HK-2 (cell line): ENCODE data around the gene ADCK2.
"Not testable (repeated sequence)": the region's sequence is repeated elsewhere in the genome, so short reads cannot be mapped to it uniquely, and the experiment has no call there.

Experiments
- DNase-seq: peaks from one replicate; pipeline ENCODE4 v3.0.0-alpha.2; 2018; ENCODE audit not compliant: unreplicated experiment

Gene ADCK2, protein sequence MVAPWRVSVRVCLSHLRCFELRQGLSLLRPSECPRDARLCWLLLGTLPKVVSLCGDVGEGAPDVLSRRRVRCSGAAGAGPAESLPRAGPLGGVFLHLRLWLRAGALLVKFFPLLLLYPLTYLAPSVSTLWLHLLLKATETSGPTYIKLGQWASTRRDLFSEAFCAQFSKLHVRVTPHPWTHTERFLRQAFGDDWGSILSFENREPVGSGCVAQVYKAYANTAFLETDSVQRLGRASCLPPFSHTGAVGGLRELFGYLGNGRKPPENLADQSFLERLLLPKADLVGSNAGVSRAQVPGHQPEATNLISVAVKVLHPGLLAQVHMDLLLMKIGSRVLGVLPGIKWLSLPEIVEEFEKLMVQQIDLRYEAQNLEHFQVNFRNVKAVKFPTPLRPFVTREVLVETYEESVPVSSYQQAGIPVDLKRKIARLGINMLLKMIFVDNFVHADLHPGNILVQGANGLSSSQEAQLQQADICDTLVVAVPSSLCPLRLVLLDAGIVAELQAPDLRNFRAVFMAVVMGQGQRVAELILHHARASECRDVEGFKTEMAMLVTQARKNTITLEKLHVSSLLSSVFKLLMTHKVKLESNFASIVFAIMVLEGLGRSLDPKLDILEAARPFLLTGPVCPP

DNA sequence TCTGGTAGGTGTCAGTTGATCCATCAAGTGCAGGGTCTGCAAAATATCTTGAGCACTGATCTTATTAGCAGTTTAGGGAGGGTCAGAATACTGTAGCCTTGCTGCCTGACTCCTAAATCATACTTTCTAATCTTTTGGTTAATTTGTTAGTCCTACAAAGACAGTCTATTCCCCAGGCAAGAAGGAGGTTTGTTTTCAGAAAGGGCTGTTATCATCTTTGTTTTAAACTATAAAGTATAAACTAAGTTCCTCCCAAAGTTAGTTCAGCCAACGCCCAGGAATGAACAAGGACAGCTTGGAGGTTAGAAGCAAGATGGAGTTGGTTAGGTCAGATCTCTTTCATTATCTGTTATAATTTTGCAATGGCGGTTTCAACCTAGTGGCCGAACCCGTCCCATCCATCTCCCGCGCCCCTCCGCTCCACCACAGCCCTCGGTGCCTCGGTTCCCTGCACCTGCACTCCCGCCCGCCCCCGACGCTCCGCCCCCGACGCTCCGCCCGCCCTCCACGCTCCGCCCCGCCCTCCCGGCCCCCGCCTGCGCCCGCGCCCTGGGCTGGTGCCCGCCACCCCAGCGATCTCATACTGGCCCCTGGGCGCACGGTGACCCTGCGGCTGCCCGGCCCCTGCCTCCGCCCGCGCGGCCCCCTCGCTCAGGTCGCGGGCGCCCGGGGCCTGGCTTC, at the start of gene ADCK2:
Gene ADCK2 (plus strand): TSS at position 564 of the 681 bp plus-strand sequence. CDS start 386 bp downstream, outside the sequence.
- DNase-seq = peak; percentile 58

DNA sequence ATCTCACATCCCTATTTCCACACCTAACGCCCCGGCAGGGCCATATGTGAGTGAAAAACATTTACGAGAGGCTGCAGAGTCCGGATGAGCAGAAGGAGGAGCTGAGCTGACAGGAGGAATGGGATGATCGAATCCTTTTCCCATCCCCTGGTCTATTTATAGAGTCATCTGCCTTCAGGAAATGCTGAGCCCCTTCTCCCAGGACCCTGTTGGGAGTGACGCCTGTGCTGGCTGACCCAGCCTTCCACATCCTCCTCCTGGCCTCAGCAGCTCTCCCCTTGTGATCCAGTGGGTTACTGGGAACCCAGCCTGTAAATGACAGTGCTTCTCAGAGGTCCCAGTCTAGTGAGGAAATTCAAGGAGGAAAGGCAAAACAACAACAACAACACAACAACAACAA, 48.8 kb upstream of the ADCK2 start:
- no peak for DNase-seq

DNA sequence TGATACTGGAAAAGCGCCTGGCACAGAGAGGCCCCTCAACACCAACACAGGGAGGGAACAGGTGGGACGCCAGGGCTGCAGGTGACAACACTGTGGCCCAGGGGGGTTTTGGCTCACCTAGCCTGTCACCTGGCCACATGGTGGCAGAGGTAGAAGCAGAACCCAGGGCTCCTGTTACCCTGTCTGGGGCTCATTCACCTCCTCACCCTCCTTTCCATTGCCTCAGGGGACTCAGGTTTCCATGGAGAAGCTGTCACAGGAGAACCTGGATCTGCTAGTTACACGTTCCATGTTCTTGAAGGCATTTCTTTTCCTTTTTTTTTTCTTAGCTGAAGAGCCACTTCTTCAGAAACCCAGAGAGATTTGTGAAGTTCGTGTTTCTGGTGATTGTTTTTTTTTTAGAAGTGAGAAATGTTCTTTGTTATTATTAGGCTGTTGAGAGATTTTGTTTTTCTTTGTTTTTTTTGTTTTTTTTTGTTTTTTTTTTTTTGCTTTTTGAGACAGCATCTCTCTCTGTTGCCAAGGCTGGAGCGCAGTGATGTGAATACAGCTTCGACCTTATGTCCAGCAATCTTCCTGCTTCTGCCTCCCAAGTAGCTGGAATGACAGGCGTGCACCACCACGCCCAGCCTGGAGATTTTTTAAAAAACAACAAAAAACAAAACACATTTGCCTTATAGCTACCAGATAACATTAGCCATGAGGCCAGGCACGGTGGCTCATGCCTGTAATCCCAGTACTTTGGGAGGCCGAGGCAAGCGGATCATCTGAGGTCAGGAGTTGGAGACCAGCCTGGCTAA, 48.2 kb upstream of the ADCK2 start:
- DNase-seq = no peak

DNA sequence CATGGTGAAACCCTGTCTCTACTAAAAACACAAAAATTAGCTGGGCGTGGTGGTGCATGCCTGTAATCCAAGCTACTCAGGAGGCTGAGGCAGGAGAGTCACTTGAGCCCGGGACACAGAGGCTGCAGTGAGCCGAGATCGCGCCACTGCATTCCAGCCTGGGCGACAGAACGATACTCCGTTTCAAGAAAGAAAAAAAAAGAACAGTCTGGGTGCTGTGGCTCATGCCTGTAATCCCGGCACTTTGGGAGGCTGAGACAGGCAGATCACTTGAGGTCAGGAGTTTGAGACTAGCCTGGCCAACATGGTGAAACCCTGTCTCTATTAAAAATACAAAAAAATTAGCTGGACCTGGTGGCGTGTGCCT, 47.6 kb upstream of the ADCK2 start:
- DNase-seq = not testable (repeated sequence)

DNA sequence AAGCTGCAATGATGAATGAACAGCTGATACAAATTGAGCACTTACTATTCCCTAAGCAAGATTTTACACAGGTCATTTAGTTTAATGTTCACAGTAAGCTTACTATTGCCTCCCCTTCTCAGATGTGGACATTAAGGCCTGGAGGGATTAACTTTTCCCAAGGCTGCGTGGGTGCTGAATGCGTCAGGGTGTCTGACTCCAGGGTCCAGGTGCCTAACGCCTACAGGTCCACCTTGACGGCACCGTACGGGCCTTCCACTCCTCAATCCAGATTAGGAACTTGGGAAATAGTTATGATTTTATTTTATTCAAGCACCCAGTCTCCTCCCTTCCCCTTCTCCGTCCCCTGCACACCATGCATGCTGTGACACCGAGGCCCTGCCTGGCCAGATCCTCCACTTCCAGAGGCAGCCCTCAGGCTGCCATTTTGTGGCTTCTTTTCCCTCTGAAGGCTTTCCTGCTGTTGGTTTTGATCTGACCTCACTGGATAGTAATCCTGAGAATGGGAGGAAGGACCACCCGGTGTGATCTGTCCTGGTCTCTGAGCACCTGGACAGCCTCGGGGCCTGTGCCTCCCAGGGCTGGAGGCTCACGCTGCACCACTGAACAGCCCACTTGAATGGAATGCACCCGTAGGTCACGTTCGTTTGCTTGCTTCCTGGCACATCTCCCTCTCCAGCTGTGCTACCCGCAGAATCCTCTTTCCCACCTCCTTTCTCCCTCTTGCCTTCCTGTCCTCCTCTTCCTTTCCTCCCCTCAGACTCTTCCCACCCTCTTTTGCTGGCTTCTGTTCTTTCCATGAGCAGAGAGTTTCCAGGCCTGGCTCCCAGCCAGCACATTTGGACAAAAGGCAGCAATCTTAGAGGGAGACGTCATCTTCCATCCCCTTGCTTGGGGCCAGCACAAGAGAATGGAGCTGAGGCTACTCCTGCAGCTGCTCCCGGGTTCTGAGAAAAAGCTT, 46.6 kb upstream of the ADCK2 start:
- DNase-seq = peak; percentile 75

DNA sequence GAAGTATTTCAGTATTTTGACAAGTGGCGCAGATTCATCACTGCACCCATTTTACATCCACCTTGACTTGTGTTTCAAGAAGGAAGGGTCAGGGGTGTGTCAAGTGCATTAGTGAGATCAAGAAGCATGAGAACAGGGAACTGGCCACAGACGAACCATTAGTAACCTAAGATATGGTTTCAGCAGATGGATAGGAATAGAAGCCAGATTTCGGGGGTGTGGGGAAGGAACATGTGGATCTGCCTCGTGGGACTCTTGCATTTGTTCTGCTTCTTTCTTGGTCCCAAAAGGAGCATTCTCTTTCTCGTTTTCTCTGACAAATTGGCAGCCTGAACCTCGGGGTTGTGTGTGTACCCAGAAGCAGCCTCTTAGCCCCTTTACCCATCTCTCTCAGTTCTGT, 41.7 kb upstream of the ADCK2 start:
- no peak for DNase-seq

DNA sequence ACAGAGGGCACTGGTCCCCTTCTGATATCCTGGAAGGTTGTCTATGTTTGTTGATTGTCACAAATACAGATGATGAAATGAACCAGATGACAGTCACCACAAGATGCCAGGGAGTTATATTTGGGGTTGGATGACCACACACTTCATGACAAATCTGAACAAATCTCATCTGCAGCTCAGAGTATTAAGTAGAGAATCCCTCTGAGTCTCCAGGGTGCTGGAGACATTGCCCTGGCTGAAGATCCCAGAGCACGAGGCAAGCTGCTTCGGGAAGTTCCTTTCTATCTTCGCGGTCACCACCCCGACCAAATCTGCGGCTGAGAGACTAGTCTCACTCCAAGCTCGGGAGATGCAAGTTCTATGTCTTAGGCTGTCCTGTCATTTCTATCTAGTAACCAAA, 41.1 kb upstream of the ADCK2 start:
- DNase-seq = no peak

DNA sequence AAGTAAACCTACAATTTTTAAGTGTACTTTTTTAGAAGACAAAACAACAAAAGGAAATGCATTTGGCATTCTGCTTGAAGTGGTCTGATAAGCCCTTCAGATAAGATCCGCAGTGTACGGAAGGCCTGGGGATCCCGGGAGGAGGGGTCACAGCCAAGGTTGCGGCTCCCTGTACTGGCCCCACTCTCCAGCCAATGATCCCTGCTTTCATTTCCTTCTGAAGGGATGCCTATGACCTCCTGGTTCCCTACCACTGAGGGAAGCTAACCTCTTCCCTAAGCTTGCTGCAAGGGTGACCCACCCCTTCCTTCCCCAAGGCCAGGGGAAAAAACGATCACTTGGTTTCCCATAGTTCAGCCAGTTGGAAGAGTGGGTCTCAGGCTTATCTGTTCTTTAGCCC, 37.4 kb upstream of the ADCK2 start:
- DNase-seq = no peak

DNA sequence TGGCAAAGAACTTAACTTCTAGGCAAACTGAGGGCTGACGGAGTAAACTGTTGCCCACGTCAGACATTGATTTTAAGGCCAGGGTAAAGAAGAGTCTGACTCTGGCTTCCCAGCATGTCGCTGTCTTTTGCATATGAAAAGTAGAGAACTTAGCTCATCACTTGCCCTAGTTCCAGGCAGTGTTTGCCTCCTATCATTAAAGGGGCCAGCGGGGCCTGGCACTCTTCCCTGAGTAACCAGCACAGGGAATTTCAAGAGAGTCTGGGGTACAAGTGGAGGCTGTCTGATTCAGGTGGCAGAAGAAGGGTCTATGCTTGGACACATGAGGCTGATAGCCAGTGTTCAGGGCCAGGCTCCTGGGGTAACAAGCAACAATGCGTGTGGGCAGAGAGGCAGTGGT, 36.9 kb upstream of the ADCK2 start:
- DNase-seq = no peak

DNA sequence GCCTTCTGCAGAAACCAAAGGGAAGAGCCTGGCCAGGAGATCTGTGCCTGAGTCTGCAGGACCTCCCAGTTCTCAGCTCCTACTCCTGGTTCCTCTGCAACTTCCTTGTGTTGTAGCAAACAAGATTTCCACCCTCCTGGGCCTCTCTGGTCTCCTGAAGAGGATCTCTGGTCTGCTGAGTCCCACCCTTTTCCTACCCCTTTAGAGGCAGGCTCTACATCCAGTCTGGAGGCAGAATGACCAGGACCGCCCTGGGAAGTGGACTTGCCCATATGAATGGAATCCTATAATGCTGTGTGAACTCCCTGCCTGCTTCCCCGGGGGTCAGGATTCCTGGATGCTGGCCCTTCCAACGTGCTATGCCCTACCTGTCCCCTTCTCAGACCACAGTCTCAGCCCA, 35.3 kb upstream of the ADCK2 start:
- no peak for DNase-seq

DNA sequence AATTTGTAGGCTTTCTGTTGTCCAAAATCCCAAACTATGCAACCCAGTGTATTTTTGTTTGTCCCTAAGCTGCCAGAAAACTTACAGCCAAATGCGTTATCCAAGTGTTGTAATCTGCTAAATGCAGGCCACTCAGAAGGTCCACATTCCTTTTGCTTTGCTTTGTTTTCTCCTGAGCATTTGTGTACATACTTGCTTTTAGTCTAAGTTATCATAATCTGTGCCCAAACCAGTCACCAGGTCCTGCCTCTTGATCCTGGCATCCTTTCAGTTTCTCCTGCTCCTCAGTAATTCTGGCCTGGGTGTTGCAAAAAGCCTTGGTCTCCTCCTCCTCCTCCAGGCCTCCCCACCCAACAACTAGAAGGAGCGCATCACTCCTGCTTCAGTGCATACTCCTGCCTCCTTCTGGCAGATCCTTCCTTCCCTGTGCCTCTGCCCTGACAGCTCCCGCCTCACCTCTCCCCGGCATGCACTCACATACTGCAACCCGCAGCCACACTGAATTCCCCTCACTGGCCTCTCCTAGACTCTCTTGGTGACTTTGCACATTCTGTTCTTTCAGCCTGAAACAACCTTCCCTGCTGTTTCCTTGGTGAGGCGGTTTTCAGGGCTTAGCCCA, 34.5 kb upstream of the ADCK2 start:
- DNase-seq = no peak

DNA sequence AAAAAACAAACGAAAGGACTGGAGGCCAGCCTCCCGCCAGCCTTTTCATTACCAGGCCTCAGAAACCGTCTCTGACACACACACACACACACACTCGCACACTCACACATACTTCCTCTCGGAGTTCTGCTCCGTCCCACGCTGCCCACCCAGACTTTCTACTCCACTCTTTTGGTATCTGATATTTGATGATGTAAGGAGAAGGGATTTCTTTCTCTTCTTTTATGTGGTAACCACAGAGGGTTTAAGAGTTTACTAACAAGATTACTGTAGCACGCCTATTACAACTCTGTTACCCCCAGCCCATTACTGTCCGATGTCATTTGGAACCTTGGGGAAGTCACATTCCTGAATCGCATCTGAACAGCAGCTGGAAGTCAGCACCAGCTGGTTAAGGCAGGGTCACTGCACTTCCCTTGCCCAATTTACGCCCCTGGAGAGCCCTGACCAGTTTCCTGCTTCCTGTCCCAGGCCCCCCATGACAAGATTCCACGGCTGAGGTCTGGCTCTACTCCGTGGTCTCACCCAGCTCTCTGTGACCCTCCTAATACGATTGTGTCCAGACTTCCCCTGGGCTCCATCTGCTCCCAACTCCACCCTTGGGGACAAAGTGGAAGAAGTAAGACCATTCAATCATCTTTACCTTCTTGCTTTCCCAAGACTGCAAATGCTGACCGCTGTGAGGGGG, 33.2 kb upstream of the ADCK2 start:
- DNase-seq = no peak

DNA sequence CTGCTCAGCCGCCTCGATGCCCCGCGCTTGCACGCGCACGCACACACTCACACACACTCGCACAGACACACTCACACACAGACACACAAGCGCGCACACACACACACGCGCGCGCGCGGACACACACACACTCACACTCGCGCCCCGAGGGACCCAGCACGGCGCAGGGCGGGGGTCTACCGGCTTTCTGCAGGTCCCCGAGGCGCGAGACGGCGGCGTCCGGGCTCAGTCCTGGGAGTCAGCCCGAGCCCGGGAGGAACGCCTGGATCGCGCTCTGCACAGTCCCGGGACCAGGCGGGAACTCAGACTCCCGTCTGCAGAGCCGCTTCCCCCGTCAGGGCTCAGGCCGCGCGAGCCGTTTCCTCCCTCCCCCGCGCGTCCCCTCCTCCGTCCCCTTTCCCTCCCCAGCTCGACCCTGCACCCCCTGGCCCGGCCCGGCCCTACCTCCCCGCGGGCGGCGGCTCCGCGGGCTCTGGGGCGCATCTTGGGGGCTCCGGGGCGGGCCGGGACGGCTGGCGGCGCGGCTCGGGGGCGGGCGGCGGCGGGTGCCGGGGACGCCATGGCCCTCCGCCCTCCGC, 32.6 kb upstream of the ADCK2 start:
- peak; percentile 40 for DNase-seq

DNA sequence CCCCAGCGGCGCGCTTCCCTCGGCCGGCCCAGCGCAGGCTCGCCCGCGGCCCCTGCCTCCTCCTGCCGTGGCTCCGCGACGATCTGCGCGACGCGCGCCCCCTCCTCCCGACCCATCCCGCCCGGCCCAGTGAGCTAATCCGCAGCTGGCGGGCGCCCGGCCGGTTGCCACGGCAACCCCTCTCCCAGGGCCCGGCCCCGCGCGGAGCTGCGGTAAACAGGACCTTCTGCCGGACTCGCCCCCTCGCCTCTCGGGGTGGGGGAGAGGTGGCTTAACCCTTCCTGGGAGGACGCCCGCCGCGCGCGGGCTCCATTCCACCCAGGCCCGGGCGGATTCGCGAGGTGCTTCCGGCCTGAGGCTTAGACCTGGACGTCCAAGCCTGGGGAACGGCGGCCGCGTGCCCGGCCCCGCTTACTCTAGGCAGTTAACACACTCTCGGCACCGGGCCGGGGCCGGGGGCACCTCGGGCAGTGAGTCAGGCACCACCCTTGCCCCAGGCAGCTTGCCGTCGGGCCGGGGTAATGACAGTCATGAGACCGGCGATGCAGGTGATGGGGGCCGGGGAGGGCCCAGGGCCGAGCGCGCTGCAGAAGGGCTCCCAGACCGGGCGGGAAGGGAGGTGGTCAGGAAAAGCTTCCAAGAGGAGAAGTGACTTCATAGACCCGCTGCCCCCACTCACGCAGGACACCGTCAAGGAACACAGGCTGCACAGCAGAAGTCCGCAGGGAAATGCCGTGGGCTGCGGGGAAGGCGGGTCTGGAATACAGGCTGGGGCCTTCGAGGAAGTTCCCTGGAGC, 31.8 kb upstream of the ADCK2 start, which contains the start of gene DENND2A:
Gene DENND2A (minus strand): TSS at position 87 of the 797 bp plus-strand sequence. CDS start 38,416 bp downstream, outside the sequence.
- DNase-seq = no peak

DNA sequence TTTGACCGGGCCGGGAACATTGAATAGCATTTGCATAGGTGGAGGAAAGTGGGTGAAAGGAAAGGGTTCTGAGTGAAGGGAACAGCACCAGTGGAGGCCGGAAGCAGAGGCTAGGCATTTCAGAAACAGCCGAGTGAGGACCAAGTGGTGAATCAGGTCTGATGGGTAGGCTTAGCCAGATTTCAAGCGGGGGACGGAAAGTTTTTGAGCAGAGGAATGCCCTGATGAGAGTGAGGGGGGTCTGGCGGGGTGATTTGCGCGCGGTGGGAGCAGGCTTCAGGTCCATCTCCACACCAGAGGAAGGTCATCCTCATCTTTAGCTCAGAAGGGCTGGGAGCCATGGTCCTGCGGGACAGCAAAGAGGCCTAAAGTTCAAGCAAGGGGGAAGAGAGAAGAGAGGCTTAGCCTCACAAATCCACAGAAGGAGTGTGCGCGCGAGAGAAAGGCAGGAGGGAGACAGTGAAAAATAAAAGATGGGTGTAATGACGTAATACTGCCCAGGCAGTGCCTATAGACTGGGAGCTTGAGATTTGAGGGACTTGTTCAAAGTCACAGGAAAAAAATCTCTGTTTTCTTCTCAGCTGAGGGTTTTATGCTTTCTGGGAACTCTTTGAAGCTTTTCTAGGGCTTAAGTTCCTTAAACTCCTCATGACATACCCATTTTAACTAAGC, 31.1 kb upstream of the ADCK2 start:
- DNase-seq = no peak

DNA sequence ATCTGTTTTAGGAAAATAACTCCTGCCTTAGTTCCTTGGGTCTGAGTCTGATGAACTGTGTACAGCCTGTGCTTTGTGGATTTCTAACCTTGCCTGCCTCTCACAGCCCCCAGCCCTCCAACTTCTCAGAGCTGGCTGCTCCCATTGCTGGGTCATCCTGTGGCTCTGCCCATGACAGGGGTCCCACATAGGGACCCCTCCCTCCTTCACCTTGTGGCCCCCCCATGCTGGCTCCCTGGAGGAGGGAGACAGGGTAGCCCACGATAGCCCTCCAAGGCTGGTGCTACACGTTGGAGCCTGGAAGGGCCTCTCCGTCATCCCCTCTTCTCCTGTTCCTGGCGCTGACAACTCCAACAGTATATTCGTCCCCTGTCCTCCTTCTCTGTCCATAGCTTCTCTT, 29.3 kb upstream of the ADCK2 start:
- no peak for DNase-seq

DNA sequence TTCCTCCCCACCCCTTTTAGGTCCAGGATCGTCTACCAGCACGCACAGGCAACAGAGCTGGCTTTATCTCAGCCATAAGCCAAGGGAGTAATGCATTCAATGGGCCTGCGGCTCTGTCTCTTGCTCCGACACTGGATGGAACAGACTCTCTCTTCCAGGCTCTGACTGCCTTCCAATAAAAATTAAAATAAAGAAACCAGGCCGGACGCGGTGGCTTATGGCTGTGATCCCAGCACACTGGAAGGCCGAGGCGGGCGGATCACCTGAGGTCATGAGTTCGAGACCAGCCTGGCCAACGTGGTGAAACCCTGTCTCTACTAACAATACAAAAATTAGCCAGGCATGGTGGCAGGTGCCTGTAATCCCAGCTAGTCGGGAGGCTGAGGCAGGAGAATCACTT, 28.0 kb upstream of the ADCK2 start:
- not testable (repeated sequence) for DNase-seq
